SK-N-SH (cell line): ENCODE measurements around the gene OR2L13. TPM values are rescaled to one million over a fixed set of nuclear protein-coding genes. Genes with fewer than 3 reads are reported as not detected.

Experiments used
- CTCF ChIA-PET: fragments of 300-600, 350-600 bp; formaldehyde crosslinking; extraction: SDS; loops from one replicate; lab custom pipeline; 2021; lab: Yijun Ruan, JAX
- POLR2A ChIA-PET: fragments of 350-600 bp; sonication (Branson Sonifier 250); formaldehyde crosslinking; extraction: SDS; loops from one replicate; lab custom pipeline; 2020; ENCODE audit warnings: antibody characterized with exemption, inconsistent platforms; lab: Yijun Ruan, JAX
- DNase-seq: peaks from one replicate; pipeline ENCODE4 v3.0.0; 2012
- H2AFZ ChIP-seq: fragments of 200-600 bp; sonication (generic); 2 replicates; pipeline ENCODE4 v1.8.1; 2016; ENCODE audit warnings: antibody characterized with exemption, mild to moderate bottlenecking, low read depth
- H3F3A ChIP-seq: fragments of 200-600 bp; sonication (generic); replicated peaks from 2 replicates; pipeline ENCODE3; 2016; ENCODE audit warnings: antibody characterized with exemption, mild to moderate bottlenecking; ENCODE audit not compliant: insufficient read depth
- H3K27ac ChIP-seq, 2 experiments: fragments of 200-500 bp in 1 of 2; fragments of 200-600 bp in 1 of 2; sonication (Bioruptor generic) in 1 of 2; sonication (generic), shearing (Covaris generic) in 1 of 2; 2 replicates each; pipeline versions ENCODE4 v1.5.1 to v1.6.1; 2014 to 2016; ENCODE audit warnings: low read depth in 2 of 2, inconsistent platforms in 1 of 2, low read length in 1 of 2, mild to moderate bottlenecking in 1 of 2, mixed read lengths in 1 of 2
- H3K27me3 ChIP-seq: fragments of 200-600 bp; sonication (generic), shearing (Covaris generic); 2 replicates; pipeline ENCODE4 v1.6.1; 2016; ENCODE audit warnings: mixed run types; ENCODE audit not compliant: insufficient read depth
- H3K36me3 ChIP-seq, 2 experiments: fragments of 200-500 bp in 1 of 2; fragments of 200-600 bp in 1 of 2; sonication (Bioruptor generic) in 1 of 2; sonication (generic) in 1 of 2; replicated peaks in 1 of 2; 2 replicates each; pipeline versions ENCODE3 to v1.5.1; 2014 to 2016; ENCODE audit warnings: low read length in 1 of 2, mild to moderate bottlenecking in 1 of 2; ENCODE audit not compliant: insufficient read depth in 2 of 2, control insufficient read depth in 1 of 2
- H3K4me1 ChIP-seq, 2 experiments: fragments of 200-500 bp in 1 of 2; fragments of 200-600 bp in 1 of 2; sonication (Bioruptor generic) in 1 of 2; sonication (generic), shearing (Covaris generic) in 1 of 2; 2 replicates each; pipeline versions ENCODE4 v1.5.1 to v1.6.1; 2014 to 2016; ENCODE audit warnings: low read depth in 1 of 2, low read length in 1 of 2, mixed run types in 1 of 2; ENCODE audit not compliant: insufficient read depth in 2 of 2, control insufficient read depth in 1 of 2
- H3K4me2 ChIP-seq: fragments of 200-600 bp; sonication (generic), shearing (Covaris generic); 2 replicates; pipeline ENCODE4 v1.6.1; 2017; ENCODE audit warnings: mixed run types
- H3K4me3 ChIP-seq, 2 experiments: fragments of 200-500 bp in 1 of 2; fragments of 200-600 bp in 1 of 2; sonication (Bioruptor generic) in 1 of 2; sonication (generic), shearing (Covaris generic) in 1 of 2; 2 replicates each; pipeline versions ENCODE4 v1.5.1 to v1.8.1; 2014 to 2016; ENCODE audit warnings: low read depth in 2 of 2, inconsistent platforms in 1 of 2, low read length in 1 of 2, mild to moderate bottlenecking in 1 of 2, mixed read lengths in 1 of 2, moderate library complexity in 1 of 2
- H3K79me2 ChIP-seq: fragments of 200-600 bp; sonication (generic); 2 replicates; pipeline ENCODE4 v1.8.1; 2017; ENCODE audit warnings: mild to moderate bottlenecking; ENCODE audit not compliant: insufficient read depth
- H3K9ac ChIP-seq: fragments of 200-600 bp; sonication (generic); 2 replicates; pipeline ENCODE4 v1.6.1; 2017; ENCODE audit warnings: mixed run types
- H3K9me2 ChIP-seq: fragments of 200-600 bp; sonication (generic); 2 replicates; pipeline ENCODE4 v1.6.1; 2017; ENCODE audit warnings: mixed run types
- H3K9me3 ChIP-seq: fragments of 200-600 bp; sonication (generic); 2 replicates; pipeline ENCODE4 v1.6.1; 2017; ENCODE audit warnings: mixed run types, mild to moderate bottlenecking, moderate library complexity
- H4K20me1 ChIP-seq: fragments of 200-600 bp; sonication (generic); 2 replicates; pipeline ENCODE4 v1.6.1; 2017; ENCODE audit warnings: mild to moderate bottlenecking, mixed run types; ENCODE audit not compliant: insufficient read depth
- CHD2 ChIP-seq: fragments of 150-350 bp; IDR thresholded peaks from 2 replicates; pipeline ENCODE4 v1.6.1; 2018; ENCODE audit warnings: low read length; ENCODE audit not compliant: partially characterized antibody
- ELF1 ChIP-seq: IDR thresholded peaks from 2 replicates; pipeline ENCODE4 v1.4.0; 2012
- EP300 ChIP-seq, 2 experiments: IDR thresholded peaks; 2 replicates each; pipeline versions ENCODE4 v1.4.0 to v1.6.1; 2012; ENCODE audit warnings: borderline replicate concordance in 1 of 2, low read depth in 1 of 2, low read length in 1 of 2
- FOXJ3 ChIP-seq: sonication (generic); formaldehyde crosslinking; IDR thresholded peaks from 2 replicates; pipeline ENCODE4 v1.5.1; 2020; ENCODE audit warnings: mild to moderate bottlenecking, missing genetic modification reagents
- NFIC ChIP-seq: IDR thresholded peaks from 2 replicates; pipeline ENCODE4 v1.4.0; 2012; ENCODE audit warnings: borderline replicate concordance
- POLR2AphosphoS5 ChIP-seq: IDR thresholded peaks from 2 replicates; pipeline ENCODE4 v1.6.1; 2012; ENCODE audit warnings: low read depth, low read length
- RCOR1 ChIP-seq: fragments of 150-350 bp; IDR thresholded peaks from 2 replicates; pipeline ENCODE4 v1.6.1; 2017; ENCODE audit warnings: antibody characterized with exemption, low read length
- RFX5 ChIP-seq: IDR thresholded peaks from 2 replicates; pipeline ENCODE4 v1.6.1; 2012; ENCODE audit warnings: mild to moderate bottlenecking, improper control_type of control experiment, low read length
- TAF1 ChIP-seq: IDR thresholded peaks from 2 replicates; pipeline ENCODE4 v1.6.1; 2012; ENCODE audit warnings: low read depth, mild to moderate bottlenecking, low read length, moderate library complexity, borderline replicate concordance
- TCF12 ChIP-seq: IDR thresholded peaks from 2 replicates; pipeline ENCODE4 v1.4.0; 2012
- TEAD4 ChIP-seq: IDR thresholded peaks from 2 replicates; pipeline ENCODE4 v1.4.0; 2012; ENCODE audit warnings: mild to moderate bottlenecking, borderline replicate concordance; ENCODE audit not compliant: insufficient read depth
- WGBS: methylation state at CpG from one replicate; pipeline ENCODE4 v1.1.6; 2017; ENCODE audit warnings: low lambda C conversion rate; 5-methylcytosine and 5-hydroxymethylcytosine counted together
- polyA plus RNA-seq, 3 experiments: library from polyadenylated mRNA; depleted of rRNA; stranded (reverse); fragments of >200 nt; gene quantifications; 2 replicates each; pipeline ENCODE4 v1.2.3, GENCODE V29; 2012
- TF ChIP-seq, protein P1 (sequence below): fragments of 150-350 bp; IDR thresholded peaks from 2 replicates; pipeline ENCODE4 v1.6.1; 2017; ENCODE audit warnings: antibody characterized with exemption, low read length, low read depth, borderline replicate concordance
- TF ChIP-seq, protein P2 (sequence below): IDR thresholded peaks from 2 replicates; pipeline ENCODE4 v1.4.0; 2012; ENCODE audit warnings: low read depth, borderline replicate concordance
- TF ChIP-seq, protein P3 (sequence below): IDR thresholded peaks from 2 replicates; pipeline ENCODE4 v1.6.1; 2012; ENCODE audit warnings: mild to moderate bottlenecking, low read depth, low read length, moderate library complexity
- TF ChIP-seq, protein P4 (sequence below): IDR thresholded peaks from 2 replicates; pipeline ENCODE4 v1.4.0; 2012; ENCODE audit warnings: low read depth

The OR2L13 gene
- polyA plus RNA-seq, 1 of the 3 experiments (the other 2 are of a cell fraction): 0.23 TPM

DNA sequence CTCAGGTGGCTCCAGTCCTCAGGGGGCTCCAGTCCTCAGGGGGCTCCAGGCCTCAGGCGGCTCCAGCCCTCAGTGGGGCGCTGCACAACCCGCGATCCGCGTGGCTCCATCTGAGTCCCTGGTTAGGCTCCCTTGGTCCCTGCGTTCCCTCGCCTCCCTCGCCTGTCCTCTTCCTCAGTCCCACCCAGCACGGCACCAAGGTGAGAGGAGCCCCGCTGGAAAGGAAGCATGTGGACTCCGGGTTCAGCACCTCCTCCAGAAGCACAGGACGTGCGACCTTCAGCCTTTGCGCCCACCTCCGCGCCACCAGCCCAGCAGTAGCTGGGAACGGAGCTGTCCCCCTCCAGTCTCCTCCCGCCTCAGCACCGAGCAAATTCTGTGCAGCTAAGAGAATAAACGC is 41.8 kb downstream of the OR2L13 start:
- Histone ChIP-seq H3K4me3 (no peak overlapping the region), H3K4me2 (no peak overlapping the region), H3F3A (no peaks in the 10 kb centered on the region), H2AFZ (no peak overlapping the region), H3K79me2 (no peaks in the 10 kb centered on the region), H3K9me2 (no peaks in the 10 kb centered on the region), H3K9ac (no peak overlapping the region), H4K20me1 (no peaks in the 10 kb centered on the region), H3K9me3 (peaks cover 5% of the 10 kb centered on the region; the same call in 1 of the 2 replicates), H3K27ac (no peak overlapping the region), H3K4me1 (no peaks in the 10 kb centered on the region), H3K27me3 (no peaks in the 10 kb centered on the region), H3K36me3 (no peaks in the 10 kb centered on the region)
- WGBS: 34% methylated on average over 15 of the region's 21 CpGs
- ChIA-PET CTCF (no interaction called here), POLR2A (no interaction called here)
- no peak for DNase-seq
- TF ChIP-seq CHD2: no peak
- TF ChIP-seq RCOR1: no peak
- TF ChIP-seq, protein P1, sequence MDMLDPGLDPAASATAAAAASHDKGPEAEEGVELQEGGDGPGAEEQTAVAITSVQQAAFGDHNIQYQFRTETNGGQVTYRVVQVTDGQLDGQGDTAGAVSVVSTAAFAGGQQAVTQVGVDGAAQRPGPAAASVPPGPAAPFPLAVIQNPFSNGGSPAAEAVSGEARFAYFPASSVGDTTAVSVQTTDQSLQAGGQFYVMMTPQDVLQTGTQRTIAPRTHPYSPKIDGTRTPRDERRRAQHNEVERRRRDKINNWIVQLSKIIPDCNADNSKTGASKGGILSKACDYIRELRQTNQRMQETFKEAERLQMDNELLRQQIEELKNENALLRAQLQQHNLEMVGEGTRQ: no peak
- no peak for TF ChIP-seq POLR2AphosphoS5
- no peak for TF ChIP-seq FOXJ3 (CRISPR knock-in tag)
- no peak for TF ChIP-seq TEAD4
- no peak for TF ChIP-seq NFIC
- no peak for TF ChIP-seq TAF1
- TF ChIP-seq, protein P2, sequence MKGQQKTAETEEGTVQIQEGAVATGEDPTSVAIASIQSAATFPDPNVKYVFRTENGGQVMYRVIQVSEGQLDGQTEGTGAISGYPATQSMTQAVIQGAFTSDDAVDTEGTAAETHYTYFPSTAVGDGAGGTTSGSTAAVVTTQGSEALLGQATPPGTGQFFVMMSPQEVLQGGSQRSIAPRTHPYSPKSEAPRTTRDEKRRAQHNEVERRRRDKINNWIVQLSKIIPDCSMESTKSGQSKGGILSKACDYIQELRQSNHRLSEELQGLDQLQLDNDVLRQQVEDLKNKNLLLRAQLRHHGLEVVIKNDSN: no peak
- TF ChIP-seq, protein P3, sequence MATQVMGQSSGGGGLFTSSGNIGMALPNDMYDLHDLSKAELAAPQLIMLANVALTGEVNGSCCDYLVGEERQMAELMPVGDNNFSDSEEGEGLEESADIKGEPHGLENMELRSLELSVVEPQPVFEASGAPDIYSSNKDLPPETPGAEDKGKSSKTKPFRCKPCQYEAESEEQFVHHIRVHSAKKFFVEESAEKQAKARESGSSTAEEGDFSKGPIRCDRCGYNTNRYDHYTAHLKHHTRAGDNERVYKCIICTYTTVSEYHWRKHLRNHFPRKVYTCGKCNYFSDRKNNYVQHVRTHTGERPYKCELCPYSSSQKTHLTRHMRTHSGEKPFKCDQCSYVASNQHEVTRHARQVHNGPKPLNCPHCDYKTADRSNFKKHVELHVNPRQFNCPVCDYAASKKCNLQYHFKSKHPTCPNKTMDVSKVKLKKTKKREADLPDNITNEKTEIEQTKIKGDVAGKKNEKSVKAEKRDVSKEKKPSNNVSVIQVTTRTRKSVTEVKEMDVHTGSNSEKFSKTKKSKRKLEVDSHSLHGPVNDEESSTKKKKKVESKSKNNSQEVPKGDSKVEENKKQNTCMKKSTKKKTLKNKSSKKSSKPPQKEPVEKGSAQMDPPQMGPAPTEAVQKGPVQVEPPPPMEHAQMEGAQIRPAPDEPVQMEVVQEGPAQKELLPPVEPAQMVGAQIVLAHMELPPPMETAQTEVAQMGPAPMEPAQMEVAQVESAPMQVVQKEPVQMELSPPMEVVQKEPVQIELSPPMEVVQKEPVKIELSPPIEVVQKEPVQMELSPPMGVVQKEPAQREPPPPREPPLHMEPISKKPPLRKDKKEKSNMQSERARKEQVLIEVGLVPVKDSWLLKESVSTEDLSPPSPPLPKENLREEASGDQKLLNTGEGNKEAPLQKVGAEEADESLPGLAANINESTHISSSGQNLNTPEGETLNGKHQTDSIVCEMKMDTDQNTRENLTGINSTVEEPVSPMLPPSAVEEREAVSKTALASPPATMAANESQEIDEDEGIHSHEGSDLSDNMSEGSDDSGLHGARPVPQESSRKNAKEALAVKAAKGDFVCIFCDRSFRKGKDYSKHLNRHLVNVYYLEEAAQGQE: no peak
- no peak for TF ChIP-seq EP300 (IDR thresholded peaks at IDR 0.05; ENCODE audit: borderline replicate concordance in 1 of 2, low read depth in 1 of 2, low read length in 1 of 2)
- TF ChIP-seq ELF1: no peak
- TF ChIP-seq TCF12: no peak
- no peak for TF ChIP-seq RFX5
- TF ChIP-seq, protein P4, sequence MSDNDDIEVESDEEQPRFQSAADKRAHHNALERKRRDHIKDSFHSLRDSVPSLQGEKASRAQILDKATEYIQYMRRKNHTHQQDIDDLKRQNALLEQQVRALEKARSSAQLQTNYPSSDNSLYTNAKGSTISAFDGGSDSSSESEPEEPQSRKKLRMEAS: no peak
